ENCODE measurements around the gene SNCB.

Gene SNCB

DNA sequence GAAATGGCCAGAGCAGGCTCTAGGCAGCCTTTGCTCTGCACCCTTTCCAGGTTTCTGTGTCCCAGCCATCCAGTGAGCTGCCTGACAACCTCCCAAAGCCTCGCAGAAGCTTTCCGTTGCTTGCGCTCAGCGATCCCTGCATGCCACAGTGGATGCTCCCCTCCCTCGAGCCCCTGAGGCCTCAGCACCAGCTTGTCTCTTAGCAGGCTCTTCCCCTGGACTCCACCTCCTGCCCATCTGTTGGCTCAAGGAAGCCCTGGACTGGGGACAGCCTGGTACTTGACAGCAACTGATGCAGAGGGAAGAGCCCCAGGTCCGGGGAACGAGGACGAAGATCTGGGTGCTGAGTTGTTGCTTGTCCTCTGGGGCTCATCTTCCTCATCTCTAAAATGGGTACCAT is 40.1 kb upstream of the SNCB start:
- TF ChIP-seq MYC (IDR thresholded peaks at IDR 0.05; ENCODE audit: low read depth, low read length) (no peak), POLR2A (IDR thresholded peaks at IDR 0.05; ENCODE audit: extremely low read depth, insufficient read length) (no peak)
- TF ChIP-seq, protein P1, sequence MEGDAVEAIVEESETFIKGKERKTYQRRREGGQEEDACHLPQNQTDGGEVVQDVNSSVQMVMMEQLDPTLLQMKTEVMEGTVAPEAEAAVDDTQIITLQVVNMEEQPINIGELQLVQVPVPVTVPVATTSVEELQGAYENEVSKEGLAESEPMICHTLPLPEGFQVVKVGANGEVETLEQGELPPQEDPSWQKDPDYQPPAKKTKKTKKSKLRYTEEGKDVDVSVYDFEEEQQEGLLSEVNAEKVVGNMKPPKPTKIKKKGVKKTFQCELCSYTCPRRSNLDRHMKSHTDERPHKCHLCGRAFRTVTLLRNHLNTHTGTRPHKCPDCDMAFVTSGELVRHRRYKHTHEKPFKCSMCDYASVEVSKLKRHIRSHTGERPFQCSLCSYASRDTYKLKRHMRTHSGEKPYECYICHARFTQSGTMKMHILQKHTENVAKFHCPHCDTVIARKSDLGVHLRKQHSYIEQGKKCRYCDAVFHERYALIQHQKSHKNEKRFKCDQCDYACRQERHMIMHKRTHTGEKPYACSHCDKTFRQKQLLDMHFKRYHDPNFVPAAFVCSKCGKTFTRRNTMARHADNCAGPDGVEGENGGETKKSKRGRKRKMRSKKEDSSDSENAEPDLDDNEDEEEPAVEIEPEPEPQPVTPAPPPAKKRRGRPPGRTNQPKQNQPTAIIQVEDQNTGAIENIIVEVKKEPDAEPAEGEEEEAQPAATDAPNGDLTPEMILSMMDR (IDR thresholded peaks at IDR 0.05; ENCODE audit: low read depth, low read length): no peak
- TF ChIP-seq, protein P2, sequence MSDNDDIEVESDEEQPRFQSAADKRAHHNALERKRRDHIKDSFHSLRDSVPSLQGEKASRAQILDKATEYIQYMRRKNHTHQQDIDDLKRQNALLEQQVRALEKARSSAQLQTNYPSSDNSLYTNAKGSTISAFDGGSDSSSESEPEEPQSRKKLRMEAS (IDR thresholded peaks at IDR 0.05; ENCODE audit: low read depth, low read length): no peak
- no peak overlapping the region for H3K4me3 ChIP-seq (ENCODE audit: low read depth, low read length)
- DNase-seq (ENCODE audit: low read depth): no peak

DNA sequence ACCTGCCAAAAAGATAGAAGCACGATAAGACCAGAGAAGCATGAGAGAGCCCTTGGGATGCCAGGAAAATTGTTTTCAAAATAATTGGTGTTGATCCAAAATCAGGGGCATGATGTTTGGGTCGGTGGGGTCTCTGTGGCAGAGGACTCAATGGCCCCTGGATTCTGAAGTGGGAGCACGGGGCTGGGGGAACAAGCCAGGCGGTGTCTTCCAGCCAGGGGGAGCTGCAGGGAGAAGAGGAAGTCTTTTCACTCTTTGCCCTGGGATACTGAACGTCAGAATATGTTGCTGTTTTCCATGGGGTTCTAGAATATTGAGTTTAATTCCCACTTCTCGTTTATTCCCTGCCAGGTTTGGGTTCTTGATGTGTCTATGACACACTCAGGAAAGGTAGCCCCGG is 37.3 kb upstream of the SNCB start:
- no peak for DNase-seq (ENCODE audit: low read depth)
- TF ChIP-seq, protein P2 (IDR thresholded peaks at IDR 0.05; ENCODE audit: low read depth, low read length): no peak
- TF ChIP-seq, protein P1 (IDR thresholded peaks at IDR 0.05; ENCODE audit: low read depth, low read length): no peak
- no peak for TF ChIP-seq MYC (IDR thresholded peaks at IDR 0.05; ENCODE audit: low read depth, low read length)
- no peak for TF ChIP-seq POLR2A (IDR thresholded peaks at IDR 0.05; ENCODE audit: extremely low read depth, insufficient read length)
- H3K4me3 ChIP-seq (ENCODE audit: low read depth, low read length): no peak overlapping the region

DNA sequence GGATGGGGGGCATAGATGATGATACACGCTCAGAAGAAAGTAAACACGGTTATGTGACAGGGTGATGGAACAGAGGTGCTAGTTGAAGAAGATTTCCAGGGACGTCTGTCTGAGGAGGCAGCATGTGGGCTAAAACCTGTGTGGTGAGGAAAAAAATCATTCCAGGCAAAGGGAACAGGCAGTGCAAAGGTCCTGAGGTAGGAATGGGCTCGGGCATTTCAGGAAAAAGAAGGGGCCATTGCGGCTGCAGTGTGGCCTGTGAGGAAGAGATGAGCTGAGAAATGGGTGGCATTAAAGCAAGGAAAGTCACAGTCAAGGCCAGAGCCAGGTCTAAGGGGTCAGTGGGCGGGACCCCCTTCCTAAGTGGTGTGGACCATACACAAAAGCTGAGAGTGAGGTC is 35.2 kb upstream of the SNCB start:
- H3K4me3 ChIP-seq (ENCODE audit: low read depth, low read length): no peak overlapping the region
- TF ChIP-seq, protein P2 (IDR thresholded peaks at IDR 0.05; ENCODE audit: low read depth, low read length): no peak
- TF ChIP-seq POLR2A (IDR thresholded peaks at IDR 0.05; ENCODE audit: extremely low read depth, insufficient read length) (no peak), MYC (IDR thresholded peaks at IDR 0.05; ENCODE audit: low read depth, low read length) (no peak)
- TF ChIP-seq, protein P1 (IDR thresholded peaks at IDR 0.05; ENCODE audit: low read depth, low read length): no peak
- DNase-seq (ENCODE audit: low read depth): no peak

DNA sequence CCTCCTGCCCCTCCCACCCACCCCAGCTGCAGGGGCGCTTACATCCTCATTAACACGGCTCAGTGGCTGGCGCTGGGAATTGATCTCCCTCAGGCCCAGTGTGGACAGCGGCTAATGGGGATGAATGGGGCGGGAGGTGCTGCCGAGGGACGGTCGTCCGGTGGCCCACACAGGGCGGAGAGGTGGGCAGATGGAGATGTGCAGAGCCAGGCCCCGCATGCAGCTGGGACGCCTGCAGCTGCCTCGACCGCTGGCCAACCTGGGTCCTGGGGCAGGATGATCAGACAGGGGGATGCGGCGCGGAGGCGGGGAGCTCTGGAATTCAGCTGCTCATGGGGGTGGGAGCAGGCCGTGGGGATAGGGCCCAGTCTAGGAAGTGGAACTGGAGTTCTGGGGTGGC is 34.6 kb upstream of the SNCB start:
- no peak for DNase-seq (ENCODE audit: low read depth)
- TF ChIP-seq, protein P2 (IDR thresholded peaks at IDR 0.05; ENCODE audit: low read depth, low read length): no peak
- TF ChIP-seq MYC (IDR thresholded peaks at IDR 0.05; ENCODE audit: low read depth, low read length) (no peak), POLR2A (IDR thresholded peaks at IDR 0.05; ENCODE audit: extremely low read depth, insufficient read length) (no peak)
- TF ChIP-seq, protein P1 (IDR thresholded peaks at IDR 0.05; ENCODE audit: low read depth, low read length): no peak
- no peak overlapping the region for H3K4me3 ChIP-seq (ENCODE audit: low read depth, low read length)

DNA sequence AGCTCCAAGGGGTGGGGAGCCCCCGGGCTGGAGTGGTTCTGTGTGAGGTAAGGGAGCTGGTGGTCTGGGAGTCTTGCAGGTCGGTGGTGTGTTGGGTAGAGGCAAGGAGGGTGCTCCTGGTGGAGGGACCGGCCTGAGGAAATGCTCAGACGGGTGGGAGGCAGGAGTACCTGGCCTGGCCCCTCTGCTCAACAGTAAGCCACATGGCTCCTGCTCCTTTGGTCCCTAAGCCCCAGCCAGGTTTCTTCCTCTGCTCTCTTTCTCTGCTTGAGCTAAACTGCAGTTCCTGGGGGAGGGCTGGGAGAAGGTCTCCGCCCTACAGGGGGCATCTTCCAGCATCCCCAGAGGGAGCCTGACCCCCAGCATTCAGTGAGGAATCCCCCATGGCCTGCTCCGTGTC is 34.1 kb upstream of the SNCB start:
- TF ChIP-seq, protein P2 (IDR thresholded peaks at IDR 0.05; ENCODE audit: low read depth, low read length): no peak
- TF ChIP-seq POLR2A (IDR thresholded peaks at IDR 0.05; ENCODE audit: extremely low read depth, insufficient read length) (no peak), MYC (IDR thresholded peaks at IDR 0.05; ENCODE audit: low read depth, low read length) (no peak)
- TF ChIP-seq, protein P1 (IDR thresholded peaks at IDR 0.05; ENCODE audit: low read depth, low read length): no peak
- no peak overlapping the region for H3K4me3 ChIP-seq (ENCODE audit: low read depth, low read length)
- DNase-seq (ENCODE audit: low read depth): no peak

DNA sequence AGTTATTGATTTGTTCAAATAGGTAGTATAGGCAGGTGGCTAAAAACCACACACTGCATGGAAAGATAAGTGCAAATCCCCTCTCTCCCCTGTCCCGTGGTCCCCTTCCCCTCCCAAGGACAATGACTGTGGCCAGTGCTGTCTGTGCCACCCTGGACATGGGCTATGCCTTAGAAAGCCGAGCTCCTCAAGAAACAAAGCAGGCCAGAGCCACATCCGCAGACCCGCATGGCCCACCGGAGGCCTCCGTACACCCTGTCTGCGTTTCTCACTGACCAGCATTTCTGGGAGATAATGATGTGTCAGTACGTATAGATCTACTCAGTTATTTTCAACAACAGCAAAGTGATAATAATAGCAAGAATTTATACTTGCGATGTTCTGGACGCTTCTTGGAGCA is 33.2 kb upstream of the SNCB start:
- TF ChIP-seq, protein P1 (IDR thresholded peaks at IDR 0.05; ENCODE audit: low read depth, low read length): no peak
- TF ChIP-seq MYC (IDR thresholded peaks at IDR 0.05; ENCODE audit: low read depth, low read length) (no peak), POLR2A (IDR thresholded peaks at IDR 0.05; ENCODE audit: extremely low read depth, insufficient read length) (no peak)
- TF ChIP-seq, protein P2 (IDR thresholded peaks at IDR 0.05; ENCODE audit: low read depth, low read length): no peak

More for the DNA sequence above, 33.2 kb upstream of the SNCB start:
- no peak overlapping the region for H3K4me3 ChIP-seq (ENCODE audit: low read depth, low read length)
- DNase-seq (ENCODE audit: low read depth): no peak
